Fibroblast of skin of back (primary cell): Measurements from ENCODE around the gene VASH1.

ENCODE experiments used
- DNase-seq: peaks from one replicate; pipeline ENCODE4 v3.0.0-alpha.2; 2013

The VASH1 gene

DNA sequence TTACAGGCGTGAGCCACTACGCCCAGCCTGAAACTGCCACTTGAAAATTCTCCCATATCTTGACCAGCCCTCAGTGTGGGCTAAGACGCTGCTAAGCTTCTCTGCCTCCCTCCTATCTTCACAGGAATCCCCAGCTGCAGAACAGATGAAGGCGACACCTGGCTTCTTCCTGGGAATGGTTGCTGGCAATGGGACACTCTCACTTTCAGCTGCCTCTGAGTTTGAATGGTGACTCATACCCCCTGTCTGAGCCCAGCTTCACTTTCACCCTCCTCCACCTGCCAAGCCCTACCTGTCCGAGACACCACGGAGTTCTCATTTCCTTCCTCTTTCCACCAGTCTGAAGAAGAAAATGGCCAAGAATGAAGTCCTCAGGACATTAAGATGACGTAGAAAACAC is 18.3 kb upstream of the VASH1 start:
- no peak for DNase-seq

DNA sequence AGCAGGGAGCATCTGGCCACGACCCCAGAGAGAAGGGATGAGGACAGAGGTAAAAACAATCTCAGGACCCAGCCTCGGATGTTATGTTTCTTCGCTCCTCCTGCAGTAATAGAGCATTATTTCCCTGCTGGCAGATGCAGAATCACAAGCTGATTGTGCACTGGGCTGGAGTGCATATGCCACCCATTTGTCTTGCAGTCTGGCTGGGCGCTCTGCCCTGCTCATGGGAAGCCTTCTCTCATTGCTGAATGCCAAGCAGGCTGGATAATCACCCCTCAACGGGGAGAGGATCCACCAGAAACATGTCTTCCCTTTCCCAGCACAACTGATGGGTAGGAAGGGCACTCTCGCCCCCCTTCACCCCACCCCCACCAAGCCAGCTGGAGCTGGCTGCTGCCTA is 8.5 kb upstream of the VASH1 start:
- DNase-seq = no peak

DNA sequence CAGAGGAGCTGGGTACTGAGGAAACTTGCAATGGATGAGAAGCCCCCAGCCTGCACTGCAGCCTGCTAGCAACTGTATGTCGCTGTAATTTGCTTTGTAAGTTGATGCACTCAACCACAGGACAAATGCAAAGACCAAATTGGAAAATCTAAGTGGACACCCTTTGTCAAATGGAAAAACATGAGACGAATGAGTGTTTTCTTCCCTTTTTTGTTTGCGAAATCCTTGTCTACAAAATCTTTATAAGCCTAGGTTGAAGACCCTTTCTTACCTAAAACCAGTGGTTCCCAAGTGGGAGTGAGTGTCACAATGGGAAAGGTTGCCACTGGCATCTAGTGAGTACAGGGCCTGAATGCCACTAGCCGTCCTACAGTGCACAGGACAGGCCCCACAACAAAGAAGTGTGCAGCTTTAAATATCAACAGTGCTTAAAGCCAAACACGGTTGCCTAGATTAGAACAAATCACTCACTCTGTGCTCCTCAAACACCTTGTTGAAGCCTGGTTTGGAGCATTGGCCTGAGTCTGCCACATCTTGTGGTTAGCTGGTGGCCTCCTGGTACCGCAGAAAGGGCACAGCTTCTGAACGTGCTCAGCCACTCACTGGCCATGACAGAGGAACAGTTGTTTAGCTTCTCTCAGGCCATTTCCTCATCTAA is 7.6 kb upstream of the VASH1 start:
- no peak for DNase-seq

DNA sequence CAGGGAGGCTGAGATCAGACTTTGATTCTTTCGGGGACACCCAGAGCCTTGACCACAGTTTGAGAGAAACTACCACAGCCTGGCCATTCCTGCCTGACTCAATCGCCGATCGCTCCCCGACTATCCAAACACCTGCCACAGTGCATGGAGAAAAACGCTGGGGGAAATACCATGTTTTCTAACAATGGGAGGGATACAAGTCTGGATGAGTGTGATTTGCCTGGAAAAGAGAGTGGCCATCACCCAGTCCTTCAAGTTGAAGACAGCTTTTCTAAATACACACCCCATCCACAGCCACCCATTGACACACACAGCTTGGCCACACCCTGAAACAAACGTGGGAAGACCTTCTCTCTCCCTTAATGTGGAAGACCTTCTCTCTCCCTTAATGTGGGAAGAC is 6.7 kb upstream of the VASH1 start:
- DNase-seq = no peak

- DNase-seq = no peak
These were observed 5.5 kb upstream of the VASH1 start for GRCh38 chr14:76755610-76756370.

GRCh38 chr14:76756371-76756750 is 4.9 kb upstream of the VASH1 start:
- DNase-seq = no peak

DNA sequence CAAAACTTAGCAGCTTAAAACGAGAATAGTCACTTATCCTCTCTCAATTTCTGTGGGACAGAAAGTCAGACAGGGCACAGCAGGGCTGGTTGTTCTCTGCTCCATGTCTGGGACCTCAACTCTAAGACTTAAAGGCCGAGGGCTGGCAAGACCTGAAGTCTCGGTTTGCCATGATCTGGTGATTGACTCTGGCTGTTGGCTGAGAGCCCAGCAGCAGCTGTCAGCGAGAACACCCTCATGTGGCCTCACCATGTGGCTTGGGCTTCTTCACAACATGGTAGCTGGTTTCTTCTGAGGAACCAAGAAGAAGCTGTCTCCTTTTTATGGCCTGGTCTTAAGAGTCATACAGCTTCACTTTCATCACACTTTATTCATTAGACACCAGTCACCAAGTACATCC is 1.7 kb upstream of the VASH1 start:
- no peak for DNase-seq

DNA sequence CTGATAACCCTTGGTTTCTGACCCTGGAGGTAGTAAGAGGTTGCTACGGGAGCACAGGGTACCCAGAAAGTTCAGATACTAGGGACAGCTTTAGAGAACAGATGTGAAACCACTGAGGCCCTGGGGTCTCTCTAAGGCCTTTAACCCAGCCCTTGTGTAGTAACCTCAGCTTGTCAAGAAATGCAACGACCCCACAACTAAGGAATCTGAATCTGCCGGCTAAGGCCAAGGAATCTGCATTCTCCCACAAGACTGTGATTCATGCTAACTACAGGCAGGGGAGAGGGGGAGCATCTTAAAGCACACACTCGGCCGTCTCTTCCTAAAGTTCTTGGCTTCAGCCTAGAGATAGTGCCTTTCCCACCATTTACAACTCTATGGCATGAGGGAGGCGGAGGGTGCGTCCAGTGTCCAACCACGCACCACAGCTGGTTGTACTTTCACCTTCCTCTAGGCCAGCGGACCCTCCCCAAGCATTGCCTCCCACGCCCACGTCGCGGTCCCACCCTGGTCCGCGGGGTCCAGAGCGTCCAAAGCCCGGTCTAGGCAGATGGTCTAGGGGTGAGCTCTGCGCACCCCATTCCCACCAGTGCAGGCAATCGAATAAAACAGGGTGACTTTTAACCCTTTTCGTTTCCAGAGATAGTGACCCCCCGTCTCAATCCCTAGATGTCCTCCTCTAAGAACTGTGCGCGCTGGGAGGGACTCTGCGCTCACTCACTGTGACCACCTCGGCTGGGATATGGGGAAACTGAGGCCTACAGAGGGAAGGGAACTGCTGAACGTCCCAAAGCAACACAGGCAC is 735 bp upstream of the VASH1 start:
- DNase-seq = no peak

- no peak for DNase-seq
These were observed 717 bp downstream of the VASH1 start for GRCh38 chr14:76761960-76762410.

- DNase-seq = no peak
These were observed 1.3 kb downstream of the VASH1 start for GRCh38 chr14:76762411-76763095.

DNA sequence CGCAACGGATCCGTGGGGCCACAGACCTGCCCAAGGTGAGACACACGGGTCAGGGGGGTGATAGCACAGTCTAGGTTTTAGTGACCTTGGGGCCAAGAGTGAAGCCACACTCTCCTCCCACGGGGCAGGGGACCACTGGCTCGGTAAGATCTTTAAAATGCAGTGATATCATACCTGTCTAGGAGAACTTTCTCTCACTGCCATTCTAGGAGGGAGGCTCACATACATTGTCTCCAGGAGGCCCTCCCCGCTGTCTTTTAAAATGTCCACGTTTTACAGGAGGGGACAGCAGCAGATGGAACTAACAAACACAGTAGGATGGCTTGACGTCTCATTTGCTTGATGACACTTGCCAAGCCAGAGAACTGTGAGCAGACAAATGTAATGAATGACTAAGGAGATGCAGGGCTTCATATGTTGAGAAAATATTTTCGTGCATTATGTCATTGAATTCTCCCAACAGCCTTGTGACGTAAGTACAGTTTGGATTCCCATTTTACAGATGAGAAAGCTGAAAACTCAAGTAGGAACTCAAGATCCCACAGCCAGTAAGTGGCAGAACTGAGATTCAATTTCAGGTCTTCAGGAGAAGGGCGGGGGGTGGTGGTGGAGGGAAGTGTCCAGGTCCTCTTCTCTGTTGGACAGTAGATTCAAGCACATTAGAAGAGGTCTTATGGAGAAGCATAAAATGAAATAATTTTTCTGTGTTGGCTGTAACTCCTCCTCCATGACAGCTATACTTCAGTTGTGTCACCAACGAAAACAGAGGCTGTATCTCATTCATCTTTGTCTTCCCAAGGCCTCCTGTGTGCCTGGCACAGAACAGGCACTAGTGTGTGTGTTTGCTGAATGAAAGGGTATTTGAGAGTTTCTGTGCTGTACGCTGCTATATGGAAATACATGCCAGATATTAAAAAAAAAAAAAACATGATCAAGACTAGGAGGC is 2.1 kb downstream of the VASH1 start:
- DNase-seq = peak; percentile 37

DNA sequence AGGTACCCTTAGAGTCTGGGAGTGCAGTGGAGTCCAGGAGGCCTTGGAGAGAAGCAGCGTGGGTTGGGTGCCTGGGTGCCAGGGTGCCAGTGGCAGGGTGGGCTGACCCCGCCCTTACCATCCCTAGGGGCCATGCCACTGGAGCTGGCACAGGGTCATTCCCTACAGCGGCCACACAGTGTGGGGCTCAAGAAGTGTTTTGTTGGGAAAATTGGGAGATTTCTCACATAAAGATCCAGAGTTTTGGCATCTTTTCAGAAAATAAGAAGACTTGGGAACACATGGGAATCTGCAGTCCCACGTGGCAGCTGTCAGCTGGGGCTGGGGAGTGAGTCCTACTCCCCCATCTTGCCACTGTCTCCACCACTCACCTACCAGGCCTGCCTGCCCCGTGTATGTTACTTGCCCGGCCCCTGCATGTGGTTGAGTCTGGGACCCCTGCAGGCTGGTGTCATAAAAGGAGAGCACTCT is 4.2 kb downstream of the VASH1 start:
- DNase-seq = no peak

DNA sequence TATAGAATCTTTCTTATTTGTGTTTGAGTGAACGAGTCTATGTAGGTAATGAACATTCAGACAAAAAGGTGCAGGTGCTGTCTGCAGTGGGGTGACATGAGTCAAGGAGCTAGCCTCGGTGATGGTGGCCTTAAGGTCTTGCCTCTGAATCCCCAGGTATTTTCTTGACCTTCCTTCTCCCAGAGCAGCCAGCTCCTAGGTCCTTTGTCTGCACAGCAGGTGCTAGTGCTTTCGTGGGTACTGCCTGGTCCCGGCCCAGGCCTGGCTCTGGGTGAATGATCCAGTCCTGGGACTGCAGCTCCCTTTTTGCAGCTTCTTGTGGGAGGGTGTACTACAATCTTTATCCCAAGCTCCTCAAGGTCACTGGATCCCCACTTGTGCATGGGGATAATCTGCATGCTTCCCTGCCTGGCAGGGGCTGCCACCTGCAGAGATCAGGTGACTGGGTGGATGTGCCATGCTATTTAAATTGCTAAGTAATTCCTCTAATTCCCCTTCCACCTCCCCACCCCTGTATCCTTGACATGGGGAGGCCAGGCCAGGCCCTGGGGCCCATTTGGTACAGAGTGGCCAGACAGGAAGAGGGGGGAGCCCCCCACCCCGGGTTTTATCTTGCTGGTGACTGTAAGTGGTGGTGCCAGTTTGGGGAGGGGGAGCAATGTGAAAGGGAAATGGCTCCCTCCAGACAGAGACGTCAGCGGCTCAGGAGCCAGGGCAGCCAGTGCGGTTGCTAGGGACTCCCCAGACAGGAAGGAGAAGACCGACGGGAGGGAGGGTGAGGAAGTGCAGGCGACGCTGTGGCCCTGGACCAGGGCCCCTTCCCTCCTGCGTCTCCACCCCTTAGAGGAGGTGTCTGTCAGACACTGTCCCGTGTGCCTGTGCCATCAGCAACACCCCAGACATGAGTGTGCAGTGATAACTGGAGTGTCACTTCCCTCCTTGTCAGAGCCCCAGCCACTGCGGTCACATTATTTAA is 6.7 kb downstream of the VASH1 start:
- DNase-seq = no peak

DNA sequence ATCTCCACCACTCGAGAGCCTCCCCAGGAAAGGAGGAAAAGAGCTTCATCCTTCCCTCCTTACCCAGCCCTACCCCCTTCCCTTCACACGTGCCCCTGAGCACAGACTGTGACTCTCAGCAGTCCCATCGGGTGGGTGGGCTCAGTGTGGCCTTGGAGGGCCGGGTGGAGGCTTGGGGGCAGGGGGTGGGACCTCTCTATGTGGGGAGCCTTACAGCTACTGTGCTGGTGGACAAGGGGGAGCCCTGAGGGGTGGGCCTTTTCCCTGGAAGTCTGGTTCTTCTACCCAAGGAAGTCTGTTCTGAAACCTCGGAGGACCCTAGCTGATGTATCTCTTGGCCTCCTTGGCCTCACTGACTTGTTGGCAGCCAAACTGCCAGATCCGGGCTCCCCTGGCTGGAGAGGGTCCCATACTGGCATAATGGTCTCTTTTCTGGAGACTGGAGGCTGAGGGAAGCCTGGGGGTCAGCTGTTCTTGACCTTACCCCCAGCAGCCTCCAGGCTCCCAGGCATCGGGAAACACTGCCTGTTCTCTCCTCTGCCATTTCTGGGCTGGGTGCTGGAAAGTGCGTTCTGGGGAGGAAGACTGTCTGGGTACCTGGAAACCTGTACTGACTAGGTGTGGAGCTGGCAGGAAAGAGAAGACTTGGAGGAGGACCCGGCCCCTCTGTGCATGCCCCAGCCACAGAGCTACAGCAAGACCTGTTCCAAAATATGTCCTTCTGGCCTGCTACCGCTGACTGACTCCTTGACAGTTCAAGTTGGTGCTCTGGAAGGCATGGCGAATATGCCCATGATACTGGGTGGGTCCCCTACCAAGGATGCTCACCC is 7.6 kb downstream of the VASH1 start:
- DNase-seq = no peak

GRCh38 chr14:76769636-76770292 is 8.5 kb downstream of the VASH1 start:
- no peak for DNase-seq

DNA sequence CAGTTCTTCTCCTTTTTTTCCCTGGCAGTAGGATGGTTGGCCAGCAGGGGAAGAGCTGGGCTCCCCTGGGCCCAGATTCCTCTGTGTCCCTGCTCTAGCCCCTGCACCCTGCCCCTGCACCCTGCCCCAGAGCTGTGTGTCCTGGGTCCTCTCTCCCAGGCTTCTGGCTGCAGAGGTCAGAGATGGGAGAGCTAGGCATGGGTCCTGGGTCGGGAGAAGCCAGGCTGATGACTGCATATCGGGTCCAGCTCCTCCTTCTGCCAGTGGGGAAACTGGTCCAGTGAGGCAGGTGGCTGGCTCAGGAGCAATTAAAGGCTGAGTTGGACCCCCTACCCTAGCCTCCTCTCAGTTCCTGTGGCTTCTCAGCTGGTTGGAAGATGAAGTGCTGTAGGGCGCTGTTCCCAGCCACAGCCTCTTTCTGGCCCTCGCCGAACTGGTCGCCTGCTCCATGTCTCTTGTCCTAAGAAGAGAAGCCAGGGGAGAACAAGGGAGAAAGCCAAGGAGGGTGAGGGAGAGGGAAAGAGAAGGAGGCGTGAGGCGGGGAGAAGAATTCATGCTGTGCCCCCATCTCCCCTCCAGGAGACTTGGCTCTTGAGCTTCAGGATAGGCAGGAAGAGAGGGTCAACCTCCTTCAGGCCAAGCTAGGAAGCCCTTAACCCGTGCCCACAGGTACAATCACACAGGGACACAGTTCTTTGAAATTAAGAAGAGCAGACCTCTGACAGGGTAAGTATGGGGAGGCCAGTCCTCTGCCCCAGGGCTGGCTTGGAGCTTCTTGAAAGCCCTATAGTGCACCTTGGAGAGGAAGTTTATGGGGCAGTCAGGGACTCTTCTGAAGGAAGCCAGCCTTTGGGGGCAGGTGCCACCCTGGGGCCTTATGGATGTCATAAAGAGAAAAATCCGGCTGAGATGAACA is 9.5 kb downstream of the VASH1 start:
- DNase-seq = no peak

GRCh38 chr14:76771437-76771980 is 10.2 kb downstream of the VASH1 start:
- no peak for DNase-seq
